GM18519 (cell line): ENCODE results near the gene MAGOH.
"Not testable (repeated sequence)": the region's sequence is repeated elsewhere in the genome, so short reads cannot be mapped to it uniquely, and the experiment has no call there.

Experiments used
- ATAC-seq: cut with Tn5 transposase; IDR thresholded peaks from one replicate; pipeline ENCODE4 v1.9.1; 2021; ENCODE audit warnings: mild to moderate bottlenecking, moderate library complexity; ENCODE audit not compliant: unreplicated experiment, low FRiP score

Gene MAGOH

DNA sequence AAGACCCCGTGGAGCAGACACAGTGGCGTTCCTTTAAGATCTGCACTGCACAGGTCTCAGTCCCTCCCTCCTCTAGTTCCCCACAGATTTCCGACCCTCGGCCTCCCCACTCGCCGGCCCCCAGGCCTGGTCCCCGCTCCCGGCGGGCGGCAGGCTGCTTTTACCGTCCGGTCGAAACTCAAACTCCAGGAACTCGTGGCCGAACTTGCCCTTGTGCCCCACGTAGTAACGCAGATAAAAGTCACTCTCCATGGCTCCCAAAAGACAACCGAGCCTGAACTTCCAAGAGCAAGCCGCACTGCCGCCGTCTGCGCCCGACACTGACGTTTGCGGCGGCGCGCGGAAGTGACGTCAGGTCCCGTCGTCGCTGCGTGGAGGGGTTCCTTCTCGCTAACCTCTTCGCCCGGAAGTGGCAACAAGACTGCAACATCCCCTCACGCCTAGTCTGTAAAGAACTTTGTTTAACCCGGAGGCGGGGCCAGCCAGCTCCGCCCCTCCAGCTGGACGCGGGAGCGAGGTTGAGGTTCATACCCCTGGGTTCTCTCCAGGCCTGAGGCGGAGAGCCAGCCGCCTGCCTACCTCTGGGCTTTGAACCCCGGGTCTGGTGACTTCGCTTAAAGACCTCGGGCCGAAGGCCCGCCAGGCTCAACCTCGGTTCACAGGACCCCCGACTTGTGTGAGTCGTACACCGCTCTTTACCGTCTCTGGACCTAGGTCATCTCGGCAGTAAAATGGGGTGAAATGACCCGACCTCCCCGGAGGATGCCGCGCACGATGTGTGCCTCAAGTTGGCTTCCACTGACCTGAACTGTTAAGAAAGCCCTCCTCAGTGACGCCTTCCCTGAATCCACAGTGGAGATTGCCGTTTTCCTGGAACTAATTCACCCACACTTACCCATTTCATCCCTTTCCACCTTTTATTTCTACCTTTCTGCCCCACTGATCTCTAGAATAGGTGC, at the start of gene MAGOH:
MAGOH (minus strand) TSS at position 322 of the 959 bp plus-strand sequence; CDS start at position 252, 70 bp downstream.
- ATAC-seq = peak; percentile 95

DNA sequence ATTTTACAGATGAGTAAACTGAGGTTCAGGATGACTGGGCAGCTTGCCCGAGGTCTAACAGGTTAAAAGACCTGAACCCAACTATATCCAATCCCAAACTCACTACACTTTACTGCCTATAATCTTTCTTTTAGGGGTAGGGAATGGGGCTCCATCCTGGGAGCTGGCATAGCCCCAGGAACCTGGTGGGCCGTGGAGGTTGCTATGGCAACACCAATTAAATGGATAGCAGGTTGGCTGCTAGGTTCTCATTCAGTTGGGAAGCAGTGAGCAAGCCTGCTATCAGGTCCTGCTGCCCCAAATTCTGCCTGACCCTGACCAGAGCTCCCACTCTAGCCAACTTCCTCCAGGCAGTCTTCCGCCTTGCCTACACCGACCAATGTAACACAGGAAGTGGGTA, 48.6 kb upstream of the MAGOH start:
- ATAC-seq = no peak

DNA sequence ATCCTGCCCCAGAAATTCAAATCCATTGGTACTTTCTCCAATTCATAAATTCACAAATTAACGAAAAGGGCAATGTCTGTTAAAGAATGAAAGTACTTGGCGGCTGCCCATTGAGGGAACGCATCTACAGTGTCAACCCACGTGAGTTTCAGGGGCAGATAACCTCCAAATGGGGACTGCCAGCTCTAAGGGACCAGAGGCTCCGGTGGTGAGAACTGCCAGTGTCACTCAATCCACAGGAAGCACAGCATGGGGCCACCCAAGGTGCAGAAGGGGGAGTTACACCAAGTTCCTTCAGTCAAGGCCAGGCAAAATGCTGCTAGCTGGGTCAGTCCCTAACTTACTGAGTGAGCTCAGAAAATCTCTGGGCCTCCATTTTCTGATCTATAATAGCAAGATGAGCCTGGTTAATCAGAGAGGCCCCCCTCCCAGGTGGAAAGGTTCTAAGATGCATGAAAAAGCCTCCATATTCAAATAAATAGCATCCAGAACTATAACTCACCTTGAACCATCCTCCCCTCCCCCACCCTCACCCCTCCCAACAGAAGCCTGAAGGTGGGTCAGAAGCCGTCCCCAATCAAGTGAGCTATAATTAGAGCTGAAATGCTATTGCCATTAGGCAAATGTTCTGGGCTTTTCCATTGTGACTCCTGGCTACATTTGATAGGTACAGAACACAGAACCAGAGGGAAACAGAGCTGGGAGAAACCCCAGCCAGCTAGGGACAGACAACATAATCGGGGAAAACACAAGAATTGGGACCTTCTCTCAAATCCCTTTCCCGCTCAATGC, 47.8 kb upstream of the MAGOH start:
- ATAC-seq = no peak

DNA sequence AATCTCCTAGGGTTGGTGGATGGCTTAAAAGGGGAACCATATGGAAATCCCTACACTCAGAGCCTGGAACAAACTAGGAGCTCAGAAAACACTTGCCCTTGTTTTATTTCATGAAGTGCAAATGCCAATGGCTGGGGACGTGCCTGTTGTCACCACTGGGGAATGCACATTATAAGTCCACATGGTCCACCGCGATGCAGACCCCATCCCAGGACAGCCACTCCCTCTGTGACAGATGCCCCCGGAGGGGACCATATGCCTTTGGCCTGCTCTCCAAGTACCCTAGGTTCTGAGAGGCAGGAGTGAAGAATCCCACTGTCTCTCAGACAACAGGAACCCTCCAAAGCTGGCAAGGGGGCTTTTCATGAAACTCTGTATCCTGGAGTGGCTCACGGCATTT, 47.2 kb upstream of the MAGOH start:
- ATAC-seq = no peak

DNA sequence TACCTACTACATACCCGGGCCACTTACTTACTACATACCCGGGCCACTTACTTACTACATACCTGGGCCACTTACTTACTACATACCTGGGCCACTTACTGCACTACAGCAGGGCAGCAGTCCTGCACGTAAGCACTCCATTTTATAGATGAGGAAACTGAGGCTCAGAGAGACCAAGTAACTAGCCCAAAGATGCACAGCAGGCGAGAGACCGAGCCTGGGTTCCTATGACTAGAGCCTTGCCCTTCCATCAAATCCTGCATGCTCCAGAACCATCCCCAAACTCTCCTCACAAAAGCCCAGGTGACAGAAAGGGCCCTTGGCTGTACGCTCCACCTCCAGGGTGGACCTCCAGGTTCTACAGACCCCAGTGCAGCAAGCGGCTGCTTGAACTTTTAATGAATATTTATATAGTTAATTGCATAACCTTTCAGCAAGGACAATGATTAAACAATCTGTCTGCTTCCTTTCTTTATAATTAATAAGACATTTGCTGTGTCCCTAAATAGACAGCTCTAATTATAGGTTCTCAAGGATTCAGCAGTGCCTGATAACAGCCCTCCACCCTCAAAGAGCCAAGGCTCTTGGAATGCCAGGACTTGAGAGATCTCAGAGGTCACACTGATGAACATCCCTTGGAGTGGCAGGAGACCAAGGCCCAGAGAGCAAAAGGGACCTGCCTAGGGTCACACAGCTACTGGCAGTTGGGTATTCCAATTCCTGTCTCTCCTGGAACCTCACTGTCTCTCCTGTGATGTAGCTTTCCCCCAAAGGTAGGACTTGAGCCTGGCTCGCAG, 46.1 kb upstream of the MAGOH start:
- ATAC-seq = no peak

DNA sequence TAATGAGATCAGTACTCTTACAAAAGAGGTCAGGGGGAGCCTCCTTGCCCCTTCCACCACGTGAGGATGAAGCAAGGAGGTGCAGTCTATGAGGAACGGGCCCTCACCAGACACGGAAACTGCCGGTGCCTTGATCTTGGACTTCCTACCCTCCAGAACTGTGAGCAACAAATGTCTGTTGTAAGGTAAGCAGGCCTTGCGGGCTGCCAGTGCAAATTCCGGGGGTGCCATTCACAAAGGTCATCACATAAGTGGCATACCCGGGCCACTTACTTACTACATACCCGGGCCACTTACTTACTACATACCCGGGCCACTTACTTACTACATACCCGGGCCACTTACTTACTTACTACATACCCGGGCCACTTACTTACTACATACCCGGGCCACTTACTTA, 44.8 kb upstream of the MAGOH start:
- not testable (repeated sequence) for ATAC-seq

DNA sequence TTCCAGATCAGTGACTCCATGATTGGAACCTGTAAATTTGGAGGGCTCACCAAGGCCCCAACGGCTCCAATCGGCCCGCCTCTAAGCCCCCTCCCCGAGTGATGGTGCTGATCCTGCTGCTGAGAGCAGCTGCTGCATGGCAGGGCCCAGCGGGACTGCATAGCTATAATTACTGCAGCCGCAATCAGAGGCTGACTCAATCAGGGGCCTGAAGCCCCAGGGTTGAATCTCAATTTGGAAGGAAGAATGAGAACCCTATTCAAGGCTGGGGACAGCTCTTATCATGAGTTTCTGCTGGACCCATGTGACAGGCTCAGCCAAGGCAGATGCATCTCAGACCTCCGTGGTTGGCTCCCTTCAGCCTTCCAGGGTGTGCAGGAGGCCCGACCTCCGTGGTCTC, 42.8 kb upstream of the MAGOH start:
- ATAC-seq = no peak

DNA sequence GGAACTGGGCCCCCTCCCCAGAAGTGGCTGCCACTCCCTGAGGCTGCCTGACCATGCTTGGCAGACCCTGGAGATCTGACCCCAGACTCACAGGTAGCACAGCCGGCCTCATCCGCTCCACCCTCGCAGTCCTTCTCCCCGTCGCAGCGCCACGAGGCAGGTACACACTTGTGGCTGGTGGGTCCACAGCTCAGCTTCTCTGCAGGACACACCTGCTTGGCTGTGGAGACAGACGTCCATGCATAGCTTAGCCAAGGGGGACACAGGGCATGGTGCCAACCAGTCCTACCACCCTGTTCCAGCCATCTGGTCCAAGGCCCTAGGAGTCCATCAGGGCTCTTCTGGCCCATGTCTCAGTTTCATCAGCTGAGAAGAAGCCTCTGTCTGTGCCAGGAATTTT, 42.2 kb upstream of the MAGOH start:
- no peak for ATAC-seq

DNA sequence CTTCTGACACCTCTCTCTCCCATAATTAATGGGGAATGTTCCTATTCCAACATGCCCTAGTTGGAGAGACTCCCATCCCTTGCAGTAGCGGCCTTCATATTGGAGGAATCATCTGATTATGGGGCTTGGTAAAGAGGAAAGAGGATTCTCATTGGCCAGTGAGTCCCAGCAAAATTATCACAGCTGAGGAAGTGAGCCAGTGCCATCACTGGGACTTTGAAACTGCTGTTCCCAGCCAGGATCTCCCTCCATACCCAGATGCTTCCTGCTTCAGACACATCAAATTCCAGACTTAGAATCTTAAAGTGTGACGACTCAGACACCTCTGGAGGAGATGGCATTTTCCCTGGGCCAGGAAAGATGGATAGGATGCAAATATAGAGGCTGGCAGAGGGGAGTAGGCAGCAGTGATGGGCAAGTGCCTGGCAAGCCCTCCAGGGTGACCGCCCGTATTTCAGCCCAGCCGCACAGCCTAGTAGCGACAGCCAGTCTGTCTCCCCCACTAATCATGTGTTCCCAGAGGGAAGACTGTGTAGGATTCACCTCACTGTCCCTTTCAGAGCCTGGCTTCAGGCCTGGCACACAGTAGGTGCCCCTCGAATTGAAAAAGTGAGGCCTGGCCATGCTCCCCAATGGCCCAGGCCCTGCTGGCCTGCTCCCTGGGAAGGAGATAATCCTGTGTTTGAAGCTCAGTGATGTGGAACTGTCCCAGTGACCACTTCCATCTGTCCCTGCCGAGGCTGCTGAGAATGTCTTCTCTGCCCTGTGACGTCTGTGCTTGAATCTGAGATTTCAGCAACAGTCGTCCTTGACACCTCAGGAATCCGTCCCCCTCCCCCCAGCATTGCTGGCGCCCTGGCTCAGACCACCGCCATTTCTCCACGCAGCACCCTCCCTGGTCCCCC, 41.2 kb upstream of the MAGOH start:
- ATAC-seq = no peak

DNA sequence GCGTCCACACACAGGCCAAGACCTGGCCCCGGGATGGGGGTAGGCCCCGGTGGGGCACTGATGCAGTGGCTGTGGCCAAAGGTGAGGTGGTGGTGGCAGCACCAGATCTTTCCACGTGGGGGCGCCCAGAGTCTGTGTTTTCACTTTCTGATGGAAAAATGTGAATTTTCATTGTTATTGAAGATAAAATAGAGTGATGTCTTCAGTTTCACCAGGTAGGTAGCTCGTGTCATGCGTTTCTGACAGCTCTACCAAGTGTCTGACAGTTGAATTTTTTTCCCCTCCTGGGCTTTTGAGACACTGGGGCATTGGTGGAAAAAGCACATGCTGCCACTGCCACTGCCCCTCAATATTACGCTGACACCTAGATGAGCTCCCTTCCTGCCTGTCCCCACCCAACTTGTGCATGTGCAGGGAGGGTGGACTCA, 40.0 kb upstream of the MAGOH start:
- no peak for ATAC-seq

DNA sequence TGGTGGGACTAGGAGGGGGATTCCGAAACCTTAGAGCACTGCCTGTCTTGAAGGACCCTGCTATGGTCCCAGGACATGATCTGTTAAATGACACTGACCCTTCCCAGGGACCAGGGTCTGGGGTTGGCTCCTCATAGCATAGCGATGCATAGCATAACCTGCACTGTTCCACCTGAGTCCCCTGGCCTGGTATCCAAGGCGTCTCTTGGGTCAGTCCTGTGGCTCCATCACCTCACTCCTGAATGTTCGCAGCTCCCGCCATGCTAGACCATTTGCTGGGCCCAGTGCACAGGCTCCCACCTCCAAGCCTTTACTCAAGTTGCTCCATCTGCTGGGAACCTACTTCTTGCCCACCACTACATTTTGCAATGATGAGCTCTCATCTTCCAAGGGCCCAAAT, 39.0 kb upstream of the MAGOH start:
- ATAC-seq = no peak

DNA sequence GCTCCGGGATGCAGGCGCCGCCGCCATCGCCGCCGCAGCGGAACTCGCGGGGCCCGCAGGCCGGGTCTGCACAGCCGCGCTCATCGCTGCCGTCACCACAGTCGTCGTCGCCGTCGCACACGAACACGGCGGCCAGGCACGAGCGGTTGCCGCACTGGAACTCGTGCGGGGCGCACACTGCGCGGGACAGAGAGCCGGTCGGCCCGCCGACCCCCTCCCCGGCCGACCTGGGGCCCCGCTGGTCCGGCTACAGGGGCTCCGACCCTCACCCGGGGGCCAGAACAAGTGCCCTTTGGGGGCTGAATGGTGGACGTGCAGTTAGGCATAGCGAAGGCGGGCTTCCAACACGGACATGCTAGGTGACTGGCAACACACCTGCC, 38.6 kb upstream of the MAGOH start:
- no peak for ATAC-seq

DNA sequence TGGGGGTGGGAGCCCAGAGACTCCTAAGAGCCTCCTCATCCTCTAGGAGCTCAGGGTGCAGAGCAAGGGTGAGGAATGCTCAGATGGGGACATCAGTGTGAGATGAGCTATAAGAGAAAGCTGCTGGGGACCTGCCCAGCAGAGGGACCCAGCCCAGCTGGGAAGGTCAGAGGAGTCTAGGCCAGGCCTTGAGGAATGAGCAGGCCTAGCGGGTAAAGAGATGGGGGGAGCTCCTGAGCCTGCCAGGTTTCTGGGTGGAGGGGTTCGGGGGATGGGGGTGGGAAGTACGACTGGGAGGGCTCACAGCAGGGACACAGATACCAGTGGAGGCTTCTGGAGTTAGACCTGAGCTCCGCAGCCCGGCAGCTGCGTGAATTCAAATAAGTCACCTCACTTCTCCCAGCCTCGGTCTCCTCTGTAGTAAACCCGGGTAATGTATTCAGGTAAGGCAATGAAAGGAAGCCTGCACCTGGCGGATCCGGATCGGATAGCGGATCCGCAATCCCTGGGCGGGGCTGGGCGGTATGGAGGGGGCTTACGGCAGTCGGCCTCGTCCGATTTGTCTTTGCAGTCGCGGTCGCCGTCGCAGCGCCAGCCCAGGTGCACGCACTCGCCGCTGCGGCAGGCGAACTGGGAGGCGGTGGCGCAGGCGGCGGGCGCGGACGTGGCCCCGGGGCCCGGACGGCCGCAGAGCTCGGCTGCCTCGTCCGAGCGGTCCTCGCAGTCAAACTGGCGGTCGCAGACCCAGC, 38.0 kb upstream of the MAGOH start:
- no peak for ATAC-seq

DNA sequence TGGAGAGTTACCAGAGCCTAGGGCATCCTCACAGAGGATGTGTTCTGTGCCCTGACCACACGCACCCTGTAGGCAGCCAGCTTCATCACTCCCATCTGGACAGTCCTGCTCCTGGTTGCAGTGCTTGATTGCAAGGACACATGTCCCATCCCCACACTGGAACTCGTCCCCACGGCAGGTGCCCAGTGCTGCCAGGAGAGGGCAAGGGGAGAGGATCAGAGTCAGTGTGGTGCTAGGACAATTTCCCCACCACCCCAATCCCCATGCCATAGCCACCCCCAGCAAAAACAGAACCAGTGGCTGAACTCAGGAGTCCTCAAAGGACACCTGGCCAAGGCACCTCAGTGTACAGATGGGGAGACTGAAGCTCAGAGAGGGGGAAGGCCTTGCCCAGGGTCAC, 37.2 kb upstream of the MAGOH start:
- no peak for ATAC-seq

DNA sequence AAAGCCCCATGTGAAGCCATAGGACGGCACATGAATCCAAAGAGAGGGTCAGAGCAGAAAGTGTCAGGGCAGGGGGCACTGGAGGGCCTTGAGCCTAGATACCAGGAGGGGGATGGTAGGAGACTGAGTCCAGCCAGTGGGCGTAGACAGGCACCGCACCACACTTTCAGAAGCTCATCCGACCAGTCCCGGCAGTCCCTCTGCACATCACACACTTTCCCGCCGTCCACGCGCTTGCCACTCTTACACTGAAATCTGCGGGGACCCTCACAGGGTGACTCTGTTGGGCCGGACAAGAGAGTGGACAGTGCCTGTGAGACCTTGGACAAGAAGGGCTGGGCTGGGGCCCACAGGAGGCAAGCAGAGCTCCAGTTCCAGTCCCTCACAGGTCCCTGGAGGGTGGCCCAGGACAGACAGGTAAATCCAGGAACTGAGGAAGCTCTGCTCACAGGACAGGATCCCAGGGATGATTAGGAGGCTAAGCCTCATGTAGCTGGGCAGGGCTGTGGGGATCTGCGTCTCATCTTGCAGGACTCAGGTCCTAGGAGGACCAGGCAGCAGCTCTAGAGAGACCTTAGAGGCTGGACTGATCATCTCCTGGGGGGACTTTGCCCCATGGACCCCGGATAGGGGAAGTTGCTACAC, 36.3 kb upstream of the MAGOH start:
- no peak for ATAC-seq

DNA sequence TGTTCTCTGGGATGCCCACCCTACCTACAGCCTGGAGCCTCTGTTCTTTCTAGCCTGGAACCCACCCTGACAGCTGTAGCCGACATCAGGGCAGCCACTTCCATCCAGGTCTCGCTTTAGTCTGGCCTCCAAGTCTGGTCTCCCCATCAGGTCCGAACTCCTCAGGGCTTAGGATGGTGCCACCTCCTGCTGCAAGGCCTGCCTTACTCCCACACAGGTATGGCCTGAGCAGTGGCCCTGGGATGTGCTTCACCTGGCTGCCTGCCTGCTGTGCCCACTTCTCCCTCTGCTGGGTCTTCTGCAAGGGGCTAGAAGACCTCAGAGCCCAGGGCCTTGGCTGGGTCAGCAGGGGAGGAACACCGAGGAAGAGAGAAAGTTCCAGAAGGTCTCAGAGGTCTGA, 35.7 kb upstream of the MAGOH start:
- ATAC-seq = no peak

DNA sequence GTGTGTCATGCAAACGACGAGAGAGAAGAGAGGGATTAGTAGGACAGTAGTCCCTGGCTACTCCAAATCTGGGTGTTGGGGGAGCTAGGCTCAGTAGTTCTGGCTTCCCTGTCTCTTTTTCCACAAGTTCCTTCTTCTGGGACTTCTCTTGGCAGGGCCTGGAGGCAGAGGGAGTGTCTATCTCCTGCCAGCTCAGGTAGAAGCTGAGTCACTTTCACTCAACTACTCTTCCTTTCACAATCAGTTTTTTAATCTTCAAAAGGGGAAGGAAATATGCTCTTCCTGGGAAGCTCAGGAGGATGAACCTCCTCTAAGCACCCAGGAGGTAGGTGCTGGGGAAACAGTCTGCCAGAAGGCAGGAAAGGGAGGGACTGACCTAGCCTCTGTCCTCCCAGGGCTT, 35.2 kb upstream of the MAGOH start:
- no peak for ATAC-seq

DNA sequence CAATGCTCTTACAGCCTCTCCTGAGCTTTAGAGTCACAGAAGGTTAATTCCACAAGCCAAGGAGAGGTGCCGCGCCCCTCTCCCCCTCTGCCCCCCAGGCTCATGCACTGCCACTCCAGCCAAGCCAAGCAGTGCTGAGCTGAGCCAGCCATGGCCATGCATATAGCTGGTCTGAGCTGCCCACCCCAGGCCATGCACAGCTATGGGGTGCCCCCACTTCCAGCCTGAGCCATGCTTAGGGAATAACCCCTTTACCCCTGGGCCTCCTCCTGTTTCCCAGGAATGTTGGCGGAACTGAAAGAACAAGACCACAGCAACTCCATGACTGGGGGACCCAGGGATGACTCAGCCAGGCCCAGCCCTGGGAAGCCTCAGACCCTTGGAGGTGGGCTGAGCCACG, 34.0 kb upstream of the MAGOH start:
- ATAC-seq = no peak
